ENCODE results near the gene C5orf15. TPM values are rescaled to one million over a fixed set of nuclear protein-coding genes. Genes with fewer than 3 reads are reported as not detected.

C5orf15 gene
- polyA plus RNA-seq, 1 donor from 2014 or later, result 72.3 TPM

DNA sequence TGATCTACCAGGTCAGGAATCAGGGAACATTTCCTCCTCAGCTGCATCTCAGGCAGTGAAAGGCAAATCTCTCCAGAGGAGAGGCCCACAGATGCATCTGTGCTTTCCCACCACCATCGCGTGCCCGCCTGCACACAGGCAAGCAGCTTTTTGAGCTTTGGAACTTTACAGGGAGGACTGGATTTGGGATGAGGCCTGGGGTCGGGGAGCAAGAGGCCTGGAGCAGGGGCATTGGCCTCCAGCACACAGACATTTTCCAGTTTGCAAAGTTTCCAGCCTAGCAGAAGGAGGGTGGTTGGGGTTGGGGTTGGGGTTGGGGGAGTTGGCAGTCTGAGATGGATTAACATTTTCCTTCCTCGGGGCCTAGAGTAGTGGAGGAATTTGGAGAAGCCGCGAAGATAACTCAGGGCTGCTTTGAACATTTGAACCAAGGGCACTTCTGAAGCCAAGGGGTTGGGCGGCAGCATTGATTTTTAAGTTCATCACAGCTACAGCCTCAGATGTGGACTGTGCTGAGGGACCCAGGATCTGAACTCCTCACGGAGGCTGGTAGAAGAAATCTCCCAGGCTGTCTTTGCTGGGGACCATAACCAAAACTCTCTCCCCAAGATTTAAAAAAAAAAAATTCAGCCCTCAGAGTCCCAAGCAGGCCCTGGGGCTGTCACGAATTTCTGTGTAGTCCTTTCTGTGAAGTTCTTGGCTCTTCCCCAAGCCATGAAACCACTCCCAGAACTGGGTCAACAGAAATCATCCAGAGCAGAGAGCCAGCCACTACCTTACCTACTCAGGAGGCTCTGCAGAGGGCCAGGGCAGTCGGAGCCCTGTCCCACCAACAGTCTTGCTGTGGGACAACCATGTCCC is 25.6 kb downstream of the C5orf15 start:
- no peaks in the 10 kb centered on the region for H3K9me2 ChIP-seq (ENCODE audit: insufficient read depth, low read length)
- H3K79me2 ChIP-seq (replicated peaks; ENCODE audit: insufficient read depth, low read length), result no peaks in the 10 kb centered on the region
- no peak overlapping the region for H3K4me2 ChIP-seq (ENCODE audit: low read length)
- TF ChIP-seq, protein P1, sequence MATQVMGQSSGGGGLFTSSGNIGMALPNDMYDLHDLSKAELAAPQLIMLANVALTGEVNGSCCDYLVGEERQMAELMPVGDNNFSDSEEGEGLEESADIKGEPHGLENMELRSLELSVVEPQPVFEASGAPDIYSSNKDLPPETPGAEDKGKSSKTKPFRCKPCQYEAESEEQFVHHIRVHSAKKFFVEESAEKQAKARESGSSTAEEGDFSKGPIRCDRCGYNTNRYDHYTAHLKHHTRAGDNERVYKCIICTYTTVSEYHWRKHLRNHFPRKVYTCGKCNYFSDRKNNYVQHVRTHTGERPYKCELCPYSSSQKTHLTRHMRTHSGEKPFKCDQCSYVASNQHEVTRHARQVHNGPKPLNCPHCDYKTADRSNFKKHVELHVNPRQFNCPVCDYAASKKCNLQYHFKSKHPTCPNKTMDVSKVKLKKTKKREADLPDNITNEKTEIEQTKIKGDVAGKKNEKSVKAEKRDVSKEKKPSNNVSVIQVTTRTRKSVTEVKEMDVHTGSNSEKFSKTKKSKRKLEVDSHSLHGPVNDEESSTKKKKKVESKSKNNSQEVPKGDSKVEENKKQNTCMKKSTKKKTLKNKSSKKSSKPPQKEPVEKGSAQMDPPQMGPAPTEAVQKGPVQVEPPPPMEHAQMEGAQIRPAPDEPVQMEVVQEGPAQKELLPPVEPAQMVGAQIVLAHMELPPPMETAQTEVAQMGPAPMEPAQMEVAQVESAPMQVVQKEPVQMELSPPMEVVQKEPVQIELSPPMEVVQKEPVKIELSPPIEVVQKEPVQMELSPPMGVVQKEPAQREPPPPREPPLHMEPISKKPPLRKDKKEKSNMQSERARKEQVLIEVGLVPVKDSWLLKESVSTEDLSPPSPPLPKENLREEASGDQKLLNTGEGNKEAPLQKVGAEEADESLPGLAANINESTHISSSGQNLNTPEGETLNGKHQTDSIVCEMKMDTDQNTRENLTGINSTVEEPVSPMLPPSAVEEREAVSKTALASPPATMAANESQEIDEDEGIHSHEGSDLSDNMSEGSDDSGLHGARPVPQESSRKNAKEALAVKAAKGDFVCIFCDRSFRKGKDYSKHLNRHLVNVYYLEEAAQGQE (IDR thresholded peaks at IDR 0.05; ENCODE audit: borderline replicate concordance), result no peak
- no peak for TF ChIP-seq POLR2AphosphoS5 (IDR thresholded peaks at IDR 0.05)
- no peak for TF ChIP-seq RAD21 (conservative IDR thresholded peaks at IDR 0.05)
- TF ChIP-seq, protein P2, sequence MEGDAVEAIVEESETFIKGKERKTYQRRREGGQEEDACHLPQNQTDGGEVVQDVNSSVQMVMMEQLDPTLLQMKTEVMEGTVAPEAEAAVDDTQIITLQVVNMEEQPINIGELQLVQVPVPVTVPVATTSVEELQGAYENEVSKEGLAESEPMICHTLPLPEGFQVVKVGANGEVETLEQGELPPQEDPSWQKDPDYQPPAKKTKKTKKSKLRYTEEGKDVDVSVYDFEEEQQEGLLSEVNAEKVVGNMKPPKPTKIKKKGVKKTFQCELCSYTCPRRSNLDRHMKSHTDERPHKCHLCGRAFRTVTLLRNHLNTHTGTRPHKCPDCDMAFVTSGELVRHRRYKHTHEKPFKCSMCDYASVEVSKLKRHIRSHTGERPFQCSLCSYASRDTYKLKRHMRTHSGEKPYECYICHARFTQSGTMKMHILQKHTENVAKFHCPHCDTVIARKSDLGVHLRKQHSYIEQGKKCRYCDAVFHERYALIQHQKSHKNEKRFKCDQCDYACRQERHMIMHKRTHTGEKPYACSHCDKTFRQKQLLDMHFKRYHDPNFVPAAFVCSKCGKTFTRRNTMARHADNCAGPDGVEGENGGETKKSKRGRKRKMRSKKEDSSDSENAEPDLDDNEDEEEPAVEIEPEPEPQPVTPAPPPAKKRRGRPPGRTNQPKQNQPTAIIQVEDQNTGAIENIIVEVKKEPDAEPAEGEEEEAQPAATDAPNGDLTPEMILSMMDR (IDR thresholded peaks at IDR 0.05; ENCODE audit: poor library complexity, severe bottlenecking), result no peak
- no peak for TF ChIP-seq EZH2 (IDR thresholded peaks at IDR 0.05; ENCODE audit: borderline replicate concordance, insufficient read depth, low read length, poor library complexity, severe bottlenecking)
- no peaks in the 10 kb centered on the region for H4K20me1 ChIP-seq (ENCODE audit: insufficient read depth)
- no peaks in the 10 kb centered on the region for H3F3A ChIP-seq (ENCODE audit: insufficient read depth, low read length, poor library complexity, severe bottlenecking)
- H3K9me3 ChIP-seq (ENCODE audit: low read length), result no peaks in the 10 kb centered on the region
- no peak overlapping the region for H3K9ac ChIP-seq (ENCODE audit: low read length)
- H3K27ac ChIP-seq (ENCODE audit: low read length), result no peak overlapping the region
- H3K36me3 ChIP-seq (ENCODE audit: insufficient read depth, low read length), result no peaks in the 10 kb centered on the region
- no peak overlapping the region for H2AFZ ChIP-seq (ENCODE audit: low read depth, low read length)
- no peaks in the 10 kb centered on the region for H3K27me3 ChIP-seq (ENCODE audit: insufficient read depth, low read depth, low read length)
- H3K4me3 ChIP-seq (ENCODE audit: low read length), result no peak overlapping the region

DNA sequence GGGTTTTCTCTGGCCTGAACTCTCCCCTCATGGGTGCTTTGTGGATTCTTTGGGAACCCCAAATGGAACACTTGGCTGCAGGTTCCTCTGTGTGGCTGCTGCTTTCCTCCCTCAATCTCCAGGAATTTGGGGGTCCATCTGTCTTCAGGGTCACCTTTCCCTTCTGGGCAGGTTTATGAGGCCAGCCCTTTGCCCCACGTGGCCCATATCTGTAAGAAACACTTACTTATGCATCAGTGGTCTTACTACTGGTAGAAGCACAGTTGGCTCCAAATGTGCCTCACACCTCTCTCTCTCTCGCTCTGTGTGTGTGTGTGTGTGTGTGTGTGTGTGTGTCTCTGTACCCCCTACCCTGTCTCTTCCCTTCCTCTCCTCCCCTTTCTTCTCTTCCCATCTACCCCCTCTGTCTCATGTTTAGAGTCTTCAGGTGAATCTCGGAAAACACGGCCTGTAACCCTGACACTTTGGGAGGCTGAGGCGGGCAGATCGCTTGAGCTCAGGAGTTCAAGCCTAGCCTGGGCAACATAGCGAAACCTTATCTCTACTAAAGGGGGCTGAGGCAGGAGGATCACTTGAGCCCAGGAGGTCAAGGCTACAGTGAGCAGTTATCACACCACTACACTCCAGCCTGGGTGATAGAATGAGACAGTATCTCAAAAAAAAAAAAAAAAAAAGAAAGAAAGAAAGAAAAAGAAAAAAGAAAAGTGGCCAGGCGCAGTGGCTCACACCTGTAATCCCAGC is 26.8 kb downstream of the C5orf15 start:
- H2AFZ ChIP-seq (ENCODE audit: low read depth, low read length), result no peak overlapping the region
- H3K27ac ChIP-seq (ENCODE audit: low read length), result no peak overlapping the region

More for the DNA sequence above, 26.8 kb downstream of the C5orf15 start:
- H3K36me3 ChIP-seq (ENCODE audit: insufficient read depth, low read length), result no peaks in the 10 kb centered on the region
- H3K79me2 ChIP-seq (replicated peaks; ENCODE audit: insufficient read depth, low read length), result no peaks in the 10 kb centered on the region
- no peaks in the 10 kb centered on the region for H3K9me2 ChIP-seq (ENCODE audit: insufficient read depth, low read length)
- no peak overlapping the region for H3K4me2 ChIP-seq (ENCODE audit: low read length)
- TF ChIP-seq EZH2 (IDR thresholded peaks at IDR 0.05; ENCODE audit: borderline replicate concordance, insufficient read depth, low read length, poor library complexity, severe bottlenecking) (no peak), TAF1 (IDR thresholded peaks at IDR 0.05; ENCODE audit: low read depth) (no peak), POLR2AphosphoS5 (IDR thresholded peaks at IDR 0.05) (no peak), SMC3 (conservative IDR thresholded peaks at IDR 0.05; ENCODE audit: poor library complexity) (no peak)
- TF ChIP-seq, protein P2 (IDR thresholded peaks at IDR 0.05; ENCODE audit: poor library complexity, severe bottlenecking), result no peak
- no peak overlapping the region for H3K9ac ChIP-seq (ENCODE audit: low read length)
- H3K4me3 ChIP-seq (ENCODE audit: low read length), result no peak overlapping the region
- H3K9me3 ChIP-seq (ENCODE audit: low read length), result no peaks in the 10 kb centered on the region
- H3F3A ChIP-seq (ENCODE audit: insufficient read depth, low read length, poor library complexity, severe bottlenecking), result no peaks in the 10 kb centered on the region
- H4K20me1 ChIP-seq (ENCODE audit: insufficient read depth), result no peaks in the 10 kb centered on the region
- H3K27me3 ChIP-seq (ENCODE audit: insufficient read depth, low read depth, low read length), result no peaks in the 10 kb centered on the region
